GM06990 (cell line): Measurements from ENCODE around the gene XPO6.

Source experiments
- DNase-seq: peaks from one replicate; pipeline ENCODE4 v3.0.0-alpha.2; 2011; ENCODE audit not compliant: insufficient read length; ENCODE audit errors: extremely low read depth
- H3K27me3 ChIP-seq: replicated peaks from 2 replicates; pipeline ENCODE4 v1.6.0; 2011; ENCODE audit warnings: low read length; ENCODE audit not compliant: control insufficient read depth, insufficient read depth
- H3K36me3 ChIP-seq: 2 replicates; pipeline ENCODE4 v1.5.1; 2011; ENCODE audit warnings: low read length; ENCODE audit not compliant: control insufficient read depth, insufficient read depth
- H3K4me3 ChIP-seq: replicated peaks from 2 replicates; pipeline ENCODE4 v1.5.1; 2011; ENCODE audit warnings: low read depth, mild to moderate bottlenecking, control low read depth, low read length
- CTCF ChIP-seq: IDR thresholded peaks from 2 replicates; pipeline ENCODE4 v1.5.1; 2011; ENCODE audit warnings: low read length, control low read depth, mild to moderate bottlenecking, inconsistent platforms; ENCODE audit not compliant: insufficient read depth, poor library complexity, severe bottlenecking

Gene XPO6

DNA sequence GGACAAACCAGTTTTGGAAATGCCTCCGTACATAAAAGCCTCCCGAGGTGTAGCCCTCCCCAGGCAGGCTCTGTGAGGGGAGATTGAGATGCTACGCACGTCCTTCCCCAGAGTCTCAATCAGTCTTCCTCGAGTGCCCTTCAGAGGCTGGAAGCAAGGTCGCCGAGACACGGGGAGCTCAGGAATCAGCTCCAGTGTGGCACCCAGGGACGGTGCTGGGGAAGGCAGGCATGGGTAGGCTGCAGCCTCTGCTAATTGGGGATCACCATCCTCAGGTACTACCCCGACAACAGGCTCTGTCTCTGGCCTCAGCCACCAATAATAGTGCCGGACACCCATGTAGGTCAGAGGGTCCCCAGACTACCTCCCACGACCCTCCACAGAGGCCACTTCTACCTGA lies 120.1 kb downstream of the XPO6 start:
- Histone ChIP-seq H3K4me3 (no peak overlapping the region), H3K27me3 (no peaks in the 10 kb centered on the region), H3K36me3 (peaks cover 2% of the 10 kb centered on the region; the same call in 1 of the 2 replicates)
- TF ChIP-seq CTCF, result no peak
- DNase-seq, result no peak

- no peak for DNase-seq
- H3K4me3 ChIP-seq, result no peak overlapping the region
- H3K27me3 ChIP-seq, result no peaks in the 10 kb centered on the region
- peak; percentile 32 for TF ChIP-seq CTCF
- peaks cover 2% of the 10 kb centered on the region; the same call in 1 of the 2 replicates for H3K36me3 ChIP-seq
Measured at GRCh38 chr16:28090646-28091377, 121.0 kb downstream of the XPO6 start.

DNA sequence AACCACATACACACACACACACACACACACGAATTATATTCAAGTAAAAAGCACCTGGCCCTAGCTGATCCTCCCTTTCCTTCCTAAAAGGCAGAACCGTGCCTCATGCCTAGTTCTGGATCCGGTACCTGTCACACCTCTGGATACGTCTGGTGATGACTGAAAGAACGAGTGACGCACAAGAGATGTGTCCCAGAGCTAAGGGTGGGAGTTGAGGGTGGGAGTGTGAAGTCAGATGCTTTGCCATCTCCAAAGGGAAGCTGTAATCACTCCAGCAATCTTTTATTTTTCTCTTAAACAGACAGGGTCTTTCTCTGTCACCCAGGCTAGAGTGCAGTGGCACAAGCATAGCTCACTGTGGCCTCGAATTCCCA lies 121.8 kb downstream of the XPO6 start:
- no peak for TF ChIP-seq CTCF
- no peak overlapping the region for H3K4me3 ChIP-seq
- H3K27me3 ChIP-seq, result no peaks in the 10 kb centered on the region
- H3K36me3 ChIP-seq, result 0 out of 2 replicates have a peak, but pooled peaks cover 2% of the 10 kb centered on the region
- no peak for DNase-seq

DNA sequence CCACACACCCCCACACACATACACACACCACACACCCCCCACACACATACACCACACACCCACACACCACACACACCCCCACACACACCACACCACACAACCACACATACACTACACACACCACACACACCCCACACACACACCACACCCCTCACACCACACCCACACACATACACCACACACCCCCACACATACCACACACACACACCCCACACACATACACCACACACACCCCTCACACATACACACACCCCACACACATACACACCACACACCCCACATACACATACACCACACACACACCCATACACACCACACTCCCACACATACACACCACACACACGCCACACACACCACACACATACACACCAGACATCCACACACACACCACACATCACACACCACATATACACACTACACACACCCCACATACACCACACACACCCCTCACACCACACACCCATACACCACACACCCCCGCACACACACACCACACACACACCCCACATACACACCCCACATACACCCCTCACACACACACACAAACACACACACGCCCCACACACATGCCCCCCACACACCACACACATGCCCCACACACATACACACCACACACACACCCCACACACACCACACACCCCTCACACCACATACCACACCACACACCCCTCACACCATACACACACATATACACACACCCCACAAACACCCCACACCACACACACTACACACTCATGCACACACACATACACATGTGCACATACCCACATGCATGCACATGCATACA lies 122.4 kb downstream of the XPO6 start:
- DNase-seq, result no peak
- H3K27me3 ChIP-seq, result no peaks in the 10 kb centered on the region
- no peak for TF ChIP-seq CTCF
- no peak overlapping the region for H3K4me3 ChIP-seq
- H3K36me3 ChIP-seq, result 0 out of 2 replicates have a peak, but pooled peaks cover 2% of the 10 kb centered on the region

- no peak for DNase-seq
Measured at GRCh38 chr16:28087675-28088300, 124.0 kb downstream of the XPO6 start.

More at GRCh38 chr16:28087675-28088300, 124.0 kb downstream of the XPO6 start:
- TF ChIP-seq CTCF, result no peak
- H3K4me3 ChIP-seq, result no peak overlapping the region
- H3K36me3 ChIP-seq, result 0 out of 2 replicates have a peak, but pooled peaks cover 2% of the 10 kb centered on the region
- no peaks in the 10 kb centered on the region for H3K27me3 ChIP-seq
